Measurements from ENCODE around the gene MRPL27. TPM values are rescaled to one million over a fixed set of nuclear protein-coding genes. Genes with fewer than 3 reads are reported as not detected.

MRPL27 gene
- total and polyA plus RNA-seq, 2 donors (not counting 1 experiment from before 2014, with no cell fraction given): 32.5 to 40.2 TPM

DNA sequence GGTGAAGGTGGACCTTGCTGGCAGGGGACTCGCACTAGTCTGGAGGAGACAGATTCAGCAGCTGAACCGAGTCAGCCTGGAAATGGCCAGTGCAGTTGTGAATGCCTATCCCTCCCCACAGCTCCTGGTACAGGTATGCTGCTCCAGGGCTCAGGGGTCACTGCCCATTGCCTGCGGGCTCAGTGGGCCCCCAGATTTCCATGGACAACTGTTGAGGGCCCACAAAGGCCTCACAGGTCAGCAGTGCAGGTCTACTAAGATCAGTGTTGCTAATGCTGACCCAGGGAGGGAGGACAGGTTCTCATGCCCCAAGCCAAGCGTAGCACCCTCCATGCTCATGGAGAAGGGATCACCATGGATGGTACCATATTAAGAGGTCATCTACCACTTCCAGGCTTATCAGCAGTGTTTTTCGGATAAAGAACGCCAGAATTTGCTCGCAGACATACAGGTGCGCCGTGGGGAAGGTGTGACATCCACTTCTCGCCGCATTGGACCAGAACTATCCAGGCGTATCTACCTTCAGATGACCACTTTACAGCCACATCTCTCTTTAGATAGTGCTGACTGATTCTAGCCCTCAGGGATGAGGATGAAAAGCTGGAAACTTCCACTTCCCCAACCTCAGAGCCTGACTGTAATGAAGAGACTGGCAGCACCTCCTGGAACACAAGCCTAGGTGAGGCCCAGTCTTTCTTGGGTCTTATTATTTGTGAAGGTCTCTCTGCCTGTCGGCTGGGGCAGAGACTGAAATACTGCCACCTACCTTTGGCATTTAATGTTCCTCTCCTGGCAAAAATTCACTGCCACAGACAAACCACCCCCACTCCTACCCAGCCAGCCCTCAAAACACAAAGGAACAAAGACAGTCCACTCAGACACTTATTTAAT is 7.6 kb upstream of the MRPL27 start:
- TF ChIP-seq, protein P1, sequence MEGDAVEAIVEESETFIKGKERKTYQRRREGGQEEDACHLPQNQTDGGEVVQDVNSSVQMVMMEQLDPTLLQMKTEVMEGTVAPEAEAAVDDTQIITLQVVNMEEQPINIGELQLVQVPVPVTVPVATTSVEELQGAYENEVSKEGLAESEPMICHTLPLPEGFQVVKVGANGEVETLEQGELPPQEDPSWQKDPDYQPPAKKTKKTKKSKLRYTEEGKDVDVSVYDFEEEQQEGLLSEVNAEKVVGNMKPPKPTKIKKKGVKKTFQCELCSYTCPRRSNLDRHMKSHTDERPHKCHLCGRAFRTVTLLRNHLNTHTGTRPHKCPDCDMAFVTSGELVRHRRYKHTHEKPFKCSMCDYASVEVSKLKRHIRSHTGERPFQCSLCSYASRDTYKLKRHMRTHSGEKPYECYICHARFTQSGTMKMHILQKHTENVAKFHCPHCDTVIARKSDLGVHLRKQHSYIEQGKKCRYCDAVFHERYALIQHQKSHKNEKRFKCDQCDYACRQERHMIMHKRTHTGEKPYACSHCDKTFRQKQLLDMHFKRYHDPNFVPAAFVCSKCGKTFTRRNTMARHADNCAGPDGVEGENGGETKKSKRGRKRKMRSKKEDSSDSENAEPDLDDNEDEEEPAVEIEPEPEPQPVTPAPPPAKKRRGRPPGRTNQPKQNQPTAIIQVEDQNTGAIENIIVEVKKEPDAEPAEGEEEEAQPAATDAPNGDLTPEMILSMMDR (IDR thresholded peaks at IDR 0.05): no peak
- TF ChIP-seq EZH2 (IDR thresholded peaks at IDR 0.05; ENCODE audit: borderline replicate concordance, insufficient read depth, low read depth, low read length, poor library complexity, severe bottlenecking): no peak
- no peak overlapping the region for H3K9ac ChIP-seq (ENCODE audit: low read length)
- Mint-ChIP-seq H3K27me3 (no peaks in the 10 kb centered on the region), H3K27ac (no peak overlapping the region), H3K4me3 (no peak overlapping the region), H3K4me1 (no peaks in the 10 kb centered on the region), H3K9me3 (ENCODE audit: insufficient read depth) (no peaks in the 10 kb centered on the region)
- CTCF ChIA-PET: interaction anchor here (1.5 to 3.3 kb wide), 3 partner anchors 15 to 18 kb away, joined by 4 to 15 read pairs (median 7); partner anchors contain the start of gene LRRC59
- ATAC-seq (ENCODE audit: low read depth) (no peak), DNase-seq (no peak)
- intact Hi-C loops (cut with micrococcal nuclease): no loop called here
- no peak overlapping the region for H2AFZ ChIP-seq (ENCODE audit: insufficient read depth, low read depth, low read length, poor library complexity, severe bottlenecking)
- H3K36me3 ChIP-seq (replicated peaks in 1 of 2; ENCODE audit: control extremely low read depth in 1 of 2, control insufficient read depth in 1 of 2, extremely low read depth in 1 of 2, insufficient read depth in 2 of 2, low read length in 1 of 2): peaks cover 16 to 48% of the 10 kb centered on the region in 2 experiments
- H3K27ac ChIP-seq (ENCODE audit: low read length in 2 of 2): no peak overlapping the region
- no peaks in the 10 kb centered on the region for H3K27me3 ChIP-seq (replicated peaks in 1 of 4; ENCODE audit: control extremely low read depth in 1 of 4, control insufficient read depth in 3 of 4, insufficient read depth in 4 of 4, low read length in 3 of 4)
- no peak overlapping the region for H3K4me3 ChIP-seq (ENCODE audit: control extremely low read depth in 1 of 5, extremely low read depth in 1 of 5, insufficient read depth in 1 of 5, low read depth in 2 of 5, low read length in 4 of 5)
- no peak overlapping the region for H3K4me2 ChIP-seq (replicated peaks; ENCODE audit: low read depth, low read length, poor library complexity, severe bottlenecking)
- no peaks in the 10 kb centered on the region for H3K79me2 ChIP-seq (ENCODE audit: control insufficient read depth, insufficient read depth, low read length)
- POLR2A ChIA-PET: interaction anchor here (1.6 kb wide), 1 partner anchor 17 kb away, joined by 4 read pairs; the partner anchor contains the start of gene LRRC59
- 97% methylated on average over 9 of the region's 13 CpGs for WGBS (ENCODE audit: insufficient coverage)
- no peaks in the 10 kb centered on the region for H4K20me1 ChIP-seq (ENCODE audit: control insufficient read depth, insufficient read depth, low read length, poor library complexity, severe bottlenecking)
- H3K4me1 ChIP-seq (ENCODE audit: control insufficient read depth in 2 of 2, insufficient read depth in 2 of 2, low read length in 2 of 2): no peaks in the 10 kb centered on the region
- no peaks in the 10 kb centered on the region for H3K9me3 ChIP-seq (ENCODE audit: control extremely low read depth in 1 of 3, control insufficient read depth in 2 of 3, insufficient read depth in 1 of 3, low read length in 2 of 3)

Measured in B cell (primary cell).